GM19099 (cell line): ENCODE measurements around the gene TNRC6A.

ENCODE experiments used
- POLR2A ChIP-seq: IDR thresholded peaks from 3 replicates; pipeline ENCODE4 v1.6.1; 2011; ENCODE audit warnings: low read depth; ENCODE audit not compliant: insufficient read length; ENCODE audit errors: extremely low read depth

Gene TNRC6A

DNA sequence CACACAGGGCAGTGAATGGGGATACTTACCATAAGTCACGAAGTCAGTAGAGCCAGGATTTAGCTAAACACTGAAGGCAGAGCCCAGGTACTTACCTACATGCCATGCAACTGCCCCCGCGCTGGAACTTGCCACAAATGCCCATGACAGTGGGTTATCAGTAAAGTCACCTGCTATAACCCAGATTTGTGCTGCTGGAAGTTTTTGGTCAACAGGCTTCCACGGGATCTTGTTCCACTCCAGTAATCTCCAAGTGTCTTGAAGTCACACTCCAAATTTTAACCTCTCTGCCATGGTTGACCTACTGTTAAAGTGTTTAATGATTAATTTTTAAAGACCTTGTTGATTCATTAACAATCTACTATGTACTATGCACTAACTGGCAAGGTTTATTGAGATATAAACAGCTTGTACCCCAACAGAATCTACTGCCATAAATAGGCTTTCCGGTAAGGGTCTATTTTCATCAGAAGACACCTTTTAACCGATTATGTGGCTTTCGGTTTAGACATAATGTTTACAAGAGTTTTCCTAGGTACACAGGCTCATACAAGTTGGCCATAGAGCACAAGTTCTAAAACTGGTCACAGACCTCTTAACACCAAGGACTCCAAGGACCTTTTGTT is 110.0 kb downstream of the TNRC6A start:
- no peak for TF ChIP-seq POLR2A

DNA sequence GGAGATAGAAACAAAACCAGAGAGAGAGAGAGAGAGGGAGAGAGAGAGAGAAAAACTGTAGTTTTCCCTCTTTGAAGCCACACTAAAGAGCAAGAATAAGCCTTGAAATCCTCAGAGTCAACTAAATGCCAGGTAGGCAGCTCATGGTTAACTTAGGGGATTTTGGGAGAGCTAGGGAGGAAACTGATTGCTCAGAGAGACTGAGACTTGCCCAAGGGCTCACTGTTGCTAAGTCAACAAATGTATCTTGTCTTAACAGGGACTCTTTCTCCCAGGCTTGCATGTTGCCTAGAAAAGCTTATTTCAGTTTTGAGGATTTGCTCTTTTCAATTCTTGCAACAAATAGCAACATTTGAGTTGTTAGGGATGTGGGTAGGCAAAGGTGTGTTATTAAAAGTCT is 111.8 kb downstream of the TNRC6A start:
- no peak for TF ChIP-seq POLR2A

DNA sequence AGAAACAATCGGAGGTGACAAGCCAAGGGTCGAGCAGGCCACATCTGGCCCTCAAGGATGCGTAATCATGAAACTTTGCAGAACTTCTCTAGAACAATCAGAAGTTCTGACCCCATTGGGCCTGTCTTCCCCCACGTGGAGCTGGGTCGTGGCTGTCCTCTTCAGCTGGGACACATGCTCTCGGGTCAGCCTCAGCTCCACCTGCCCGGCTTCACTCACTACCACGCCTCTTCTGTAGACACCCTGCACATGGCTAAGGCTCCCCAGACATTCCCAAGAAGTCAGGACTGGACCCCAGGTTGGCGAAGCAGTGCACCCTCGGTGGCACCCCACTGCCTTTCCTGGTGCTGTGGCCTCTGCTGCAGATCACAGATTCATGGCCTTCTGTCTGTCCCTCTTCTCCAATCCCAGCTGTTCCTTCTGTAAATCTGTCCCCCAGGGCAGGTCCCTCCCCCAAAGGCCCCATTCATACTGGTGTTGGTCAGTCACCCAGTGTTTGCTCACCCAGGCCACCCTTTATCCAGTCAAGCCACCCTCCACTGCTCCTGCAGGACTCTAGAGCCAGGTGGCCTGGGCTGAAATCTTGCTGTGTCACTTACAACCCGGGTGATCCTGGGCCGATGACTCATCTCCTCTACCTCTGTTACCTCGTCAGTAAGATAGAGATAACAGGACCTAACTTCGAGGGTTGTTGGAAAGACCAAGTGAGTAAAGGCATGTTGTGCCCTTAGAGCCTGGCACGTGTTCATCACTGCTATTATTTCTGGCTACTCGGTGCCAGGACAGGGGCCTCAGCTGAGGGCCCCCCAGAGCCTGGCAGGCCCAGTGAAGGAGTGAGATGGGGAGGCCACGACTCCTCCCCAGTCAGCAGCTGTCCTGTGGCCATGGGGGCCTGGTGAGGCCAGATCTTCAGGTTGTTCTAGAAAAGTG is 114.9 kb downstream of the TNRC6A start:
- TF ChIP-seq POLR2A = no peak

DNA sequence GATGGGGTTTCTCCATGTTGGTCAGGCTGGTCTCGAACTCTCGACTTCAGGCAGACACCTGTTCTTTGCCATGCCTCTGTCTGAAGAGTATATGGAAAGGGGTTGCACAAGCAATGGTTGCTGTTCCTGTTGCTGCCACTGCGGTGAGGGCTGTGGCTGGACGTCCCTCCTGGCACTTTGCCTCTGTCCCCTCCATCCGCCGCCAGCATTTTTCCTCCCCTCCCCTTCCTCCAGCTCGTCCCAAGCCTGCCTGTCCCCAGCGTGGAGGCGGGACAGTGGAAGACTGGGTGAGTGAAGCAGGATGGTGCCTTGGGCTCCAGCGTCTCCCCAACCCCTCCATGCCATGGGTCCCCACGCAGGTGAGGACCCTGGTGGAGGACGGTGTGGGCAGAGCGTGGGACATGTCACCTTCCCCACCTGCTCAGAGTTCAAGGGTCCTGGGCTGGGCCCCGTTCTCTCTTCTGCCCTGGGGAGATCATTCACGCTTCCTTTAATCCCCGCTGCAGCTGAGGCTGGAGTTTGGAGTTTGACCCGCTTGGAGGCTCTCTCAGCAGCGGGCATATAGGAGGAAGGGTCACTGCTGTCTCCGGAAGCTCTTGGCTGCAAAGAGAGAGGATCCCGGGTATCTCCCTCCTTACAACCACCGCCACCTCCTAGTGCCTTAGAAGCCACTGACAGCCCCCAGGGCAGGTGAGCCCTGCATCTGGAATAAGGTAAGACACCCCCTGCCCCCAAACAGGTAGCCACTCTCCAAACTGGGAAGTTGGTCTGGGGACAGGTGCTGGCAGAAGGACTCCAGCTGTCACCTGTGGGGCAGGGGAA is 116.5 kb downstream of the TNRC6A start, which contains the start of gene SLC5A11:
Gene SLC5A11 (plus strand): TSS at position 238 of the 822 bp plus-strand sequence. CDS start 12,681 bp downstream, outside the sequence.
- no peak for TF ChIP-seq POLR2A

DNA sequence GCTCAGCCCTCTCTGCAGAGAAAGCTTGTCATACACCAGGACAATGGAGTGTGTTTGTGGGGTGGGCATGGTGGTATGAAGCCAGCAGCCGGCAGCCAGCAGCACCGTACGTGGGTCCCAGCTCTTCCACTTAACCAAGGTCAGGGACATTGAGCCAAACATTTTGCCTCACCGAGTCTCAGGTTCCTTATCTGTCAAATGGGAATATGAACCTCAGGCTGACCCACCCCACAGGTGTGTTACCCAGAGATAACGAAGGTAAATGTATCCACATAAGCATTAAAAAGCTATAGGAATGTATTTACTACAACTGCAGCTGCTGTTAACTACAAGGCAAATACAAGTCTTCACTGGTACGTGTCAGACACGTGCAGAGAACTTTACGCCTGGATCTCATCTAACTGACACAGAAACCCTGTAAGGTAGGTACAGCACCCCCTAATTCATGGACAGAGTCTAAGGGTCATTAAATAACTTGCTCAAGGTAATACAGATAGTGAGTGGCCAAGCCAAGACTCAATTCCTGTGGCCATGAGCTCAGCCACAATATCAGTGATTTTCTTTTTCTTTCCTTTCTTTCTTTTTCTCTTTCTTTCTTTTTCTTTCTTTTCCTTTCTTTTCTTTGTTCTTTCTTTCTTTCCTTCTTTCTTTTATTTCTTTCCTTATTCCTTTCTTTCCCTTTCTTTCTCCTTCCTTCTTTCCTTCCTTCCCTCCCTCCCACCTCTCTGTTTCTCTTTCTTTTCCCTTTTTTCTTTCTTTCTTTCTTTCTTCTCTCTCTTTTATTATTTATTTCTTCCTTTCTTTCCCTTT is 117.3 kb downstream of the TNRC6A start:
- TF ChIP-seq POLR2A = no peak

DNA sequence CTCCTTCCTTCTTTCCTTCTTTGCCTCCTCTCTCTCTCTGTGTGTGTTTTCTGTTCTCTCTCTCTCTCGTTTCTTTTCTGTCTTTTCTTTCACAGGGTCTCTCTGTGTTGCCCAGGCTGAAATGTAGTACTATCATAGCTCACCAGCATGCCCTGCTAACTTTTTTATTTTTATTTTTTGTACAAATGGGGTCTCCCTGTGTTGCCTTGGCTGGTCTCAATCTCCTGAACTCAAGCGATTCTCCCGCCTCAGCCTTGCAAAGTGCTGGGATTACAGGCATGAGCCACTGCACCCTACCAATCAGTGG is 117.9 kb downstream of the TNRC6A start:
- TF ChIP-seq POLR2A = no peak

DNA sequence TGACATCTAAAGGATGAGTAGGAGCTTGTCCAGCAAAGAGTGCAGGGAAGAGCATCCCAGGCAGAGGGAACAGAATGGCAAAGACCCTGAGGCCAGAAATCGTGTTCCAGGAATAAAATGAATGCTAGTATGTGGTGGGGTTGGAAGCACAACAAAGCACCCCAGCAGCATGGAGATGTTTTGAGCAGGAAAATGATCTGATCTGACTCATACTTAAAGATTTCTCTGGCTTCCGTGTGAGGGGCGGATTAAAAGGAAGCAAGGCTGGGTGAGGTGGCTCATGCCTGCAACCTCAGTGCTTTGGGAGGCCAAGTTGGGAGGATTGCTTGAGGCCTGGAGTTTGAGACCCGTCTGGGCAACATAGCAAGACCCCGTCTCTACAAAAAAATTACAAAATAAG is 118.6 kb downstream of the TNRC6A start:
- TF ChIP-seq POLR2A = no peak

DNA sequence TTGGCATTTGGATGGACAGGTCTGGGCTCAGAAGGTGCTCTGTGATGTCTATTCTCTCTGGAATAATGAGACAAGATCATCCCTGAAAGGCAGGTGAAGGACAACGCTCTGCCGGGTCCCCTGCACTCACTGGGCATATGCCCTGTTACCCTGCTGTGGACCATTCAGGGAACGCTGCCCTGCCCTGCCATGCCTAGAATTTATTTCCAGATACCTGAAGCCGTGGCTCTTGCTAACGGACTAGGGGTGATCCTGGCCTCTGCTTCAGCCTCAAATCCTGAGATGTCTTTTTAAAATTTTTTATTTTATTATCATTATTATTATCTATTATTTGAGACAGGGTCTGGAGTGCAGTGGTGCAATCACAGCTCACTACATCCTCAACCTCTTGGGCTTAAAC is 120.2 kb downstream of the TNRC6A start:
- no peak for TF ChIP-seq POLR2A

DNA sequence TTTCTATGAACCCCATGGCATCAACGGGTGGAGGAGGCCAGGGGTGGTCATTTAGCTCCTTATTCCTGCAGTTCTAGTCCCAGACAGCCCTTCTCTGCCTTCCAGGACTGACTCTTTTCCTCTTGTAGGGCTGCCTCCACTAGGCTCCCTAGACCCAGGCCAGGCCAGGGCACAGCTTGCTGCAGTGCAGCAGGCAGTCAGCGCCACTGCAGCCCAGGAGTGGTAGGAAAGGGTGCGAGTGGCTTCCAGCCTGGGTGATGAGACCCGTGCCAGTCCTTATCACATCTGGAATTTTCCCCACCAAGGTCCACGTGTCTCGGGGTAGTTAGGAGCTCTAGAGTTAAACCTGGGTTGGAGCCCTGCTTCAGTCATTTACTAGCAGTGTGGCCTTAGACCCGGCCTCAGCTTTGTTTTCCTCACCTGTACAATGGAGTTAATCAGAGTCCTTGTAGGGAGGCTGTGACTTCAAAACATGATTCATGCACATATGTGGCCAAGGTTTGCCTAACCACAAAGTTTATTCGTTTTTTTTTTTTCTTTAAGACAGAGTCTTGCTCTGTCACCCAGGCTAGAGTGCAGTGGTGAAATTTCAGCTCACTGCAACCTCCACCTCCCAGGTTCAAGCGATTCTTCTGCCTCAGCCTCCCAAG is 121.0 kb downstream of the TNRC6A start:
- TF ChIP-seq POLR2A = no peak

DNA sequence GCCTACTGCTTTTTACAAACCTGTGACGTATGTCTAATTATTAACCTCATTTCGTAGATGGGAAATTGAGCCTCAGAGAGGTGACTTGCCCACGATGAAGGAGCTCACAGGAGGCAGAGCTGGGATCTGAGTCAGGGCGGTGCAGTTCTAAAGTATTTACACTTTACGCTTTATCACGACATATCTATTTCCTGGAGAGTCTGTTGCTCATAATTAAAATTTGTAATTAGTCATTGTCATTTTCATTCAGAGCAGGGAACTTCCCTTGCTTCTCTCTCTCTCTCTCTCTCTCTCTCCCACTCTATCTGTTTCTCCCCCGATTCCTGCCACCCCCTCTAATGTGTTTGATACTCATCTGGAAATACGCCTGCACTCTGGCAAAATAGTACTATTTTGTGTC is 122.2 kb downstream of the TNRC6A start:
- TF ChIP-seq POLR2A = no peak

DNA sequence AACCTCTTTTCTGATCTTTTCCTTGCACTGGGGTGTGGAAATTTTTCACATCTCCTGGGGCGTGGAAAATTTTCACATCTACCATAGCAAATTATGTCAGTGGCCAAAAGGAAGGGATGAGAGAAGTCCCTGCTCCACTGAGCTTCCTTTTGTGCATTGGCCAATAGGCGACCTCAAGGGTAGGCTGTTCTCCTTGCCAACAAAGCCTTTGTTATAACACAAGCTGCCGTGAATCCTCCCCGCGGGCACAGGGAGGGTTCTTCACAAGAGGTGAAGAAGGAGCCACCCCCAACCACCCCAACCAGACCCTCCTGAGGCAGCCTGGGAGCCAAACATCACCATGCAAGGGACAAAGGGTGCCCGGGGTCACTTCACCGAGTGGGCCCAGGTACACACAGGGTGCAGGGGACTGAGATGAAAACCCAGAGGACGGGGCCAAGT is 122.8 kb downstream of the TNRC6A start:
- TF ChIP-seq POLR2A = no peak

DNA sequence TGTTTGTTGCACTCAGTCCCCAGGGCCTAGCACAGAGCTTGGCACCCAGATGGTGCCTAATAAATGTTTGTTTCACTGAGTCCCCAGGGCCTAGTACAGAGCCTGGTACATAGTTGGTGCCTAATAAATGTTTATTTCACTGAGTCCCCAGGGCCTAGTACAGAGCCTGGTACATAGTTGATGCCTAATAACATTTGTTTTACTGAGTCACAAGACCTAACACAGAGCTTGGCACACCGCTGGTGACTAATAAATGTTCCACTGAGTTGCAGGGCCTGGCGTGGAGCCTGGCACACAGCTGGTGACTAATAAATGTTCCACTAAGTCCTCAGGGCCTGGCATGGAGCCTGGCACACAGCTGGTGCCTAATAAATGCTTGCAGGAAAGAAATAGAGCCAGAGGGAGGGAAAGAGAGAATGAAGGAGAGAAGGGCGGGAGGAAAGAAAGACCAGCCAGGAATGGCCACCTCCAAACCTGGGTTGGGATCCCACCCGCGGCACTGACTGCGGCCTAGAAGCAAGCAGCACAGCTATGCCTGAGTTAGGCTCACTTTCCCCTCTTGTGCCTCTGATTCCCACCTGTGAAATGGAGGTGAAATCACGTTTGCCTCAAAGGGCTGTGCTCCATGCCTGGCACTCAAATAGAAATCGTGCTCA is 123.8 kb downstream of the TNRC6A start:
- no peak for TF ChIP-seq POLR2A

DNA sequence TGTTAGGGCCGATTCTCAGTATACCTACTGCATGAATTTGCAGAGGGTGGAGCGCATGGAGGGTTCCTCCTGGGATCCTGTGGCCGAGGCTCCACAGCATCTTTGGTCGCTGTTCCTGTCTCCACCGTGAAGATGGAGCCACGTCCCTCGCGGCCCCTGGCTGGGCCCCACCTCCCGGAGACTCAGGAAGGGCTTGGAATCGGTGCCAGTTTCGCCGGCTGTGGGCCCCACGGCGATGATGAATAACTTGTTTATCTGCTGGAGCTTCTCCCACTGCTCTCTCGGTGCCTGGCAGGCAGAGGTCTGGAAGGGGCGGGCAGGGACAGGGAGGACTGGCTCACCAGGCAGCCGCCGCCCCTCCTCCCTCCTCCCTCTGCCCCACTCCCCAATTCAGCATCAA is 124.4 kb downstream of the TNRC6A start:
- no peak for TF ChIP-seq POLR2A
